Measurements from ENCODE around the gene NIPA2.

DNA sequence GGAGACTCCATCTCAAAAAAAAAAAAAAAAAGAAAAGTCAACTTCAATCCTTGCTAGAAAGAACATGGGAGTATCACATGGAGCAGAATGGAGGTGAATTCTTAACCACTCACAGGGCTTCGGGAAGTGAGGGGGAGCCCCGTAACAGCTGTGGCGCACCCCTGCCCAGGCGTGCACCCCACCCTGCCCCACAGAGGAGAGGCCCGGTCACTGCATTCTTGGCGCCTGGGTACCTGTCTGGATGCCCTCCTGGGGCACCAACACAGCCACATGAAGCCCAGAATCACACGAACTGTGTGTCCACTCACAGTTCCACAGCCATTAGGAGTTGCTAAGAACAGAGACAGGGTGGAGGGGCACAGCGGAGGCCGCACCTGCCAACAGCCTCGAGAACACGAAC, 51.8 kb downstream of the NIPA2 start:
- TF ChIP-seq ZNF274 (IDR thresholded peaks at IDR 0.05; ENCODE audit: low read depth, low read length) (no peak), YY1 (IDR thresholded peaks at IDR 0.05; ENCODE audit: insufficient read depth, insufficient read length) (no peak), SUZ12 (IDR thresholded peaks at IDR 0.05; ENCODE audit: extremely low read depth, insufficient read depth, insufficient read length) (no peak)

Data from NT2/D1 (cell line).